Superior temporal gyrus (tissue), 1 donor: ENCODE data around the gene ARHGEF1.
A peak's percentile ranks its signal among the peaks of the same experiment; 100 is the strongest.
"Not testable (repeated sequence)": the region's sequence is repeated elsewhere in the genome, so short reads cannot be mapped to it uniquely, and the experiment has no call there.

ENCODE experiments used
- DNase-seq: peaks from one replicate; pipeline ENCODE4 v3.0.0-alpha.2; 2016; ENCODE audit errors: extremely low spot score

The ARHGEF1 gene

DNA sequence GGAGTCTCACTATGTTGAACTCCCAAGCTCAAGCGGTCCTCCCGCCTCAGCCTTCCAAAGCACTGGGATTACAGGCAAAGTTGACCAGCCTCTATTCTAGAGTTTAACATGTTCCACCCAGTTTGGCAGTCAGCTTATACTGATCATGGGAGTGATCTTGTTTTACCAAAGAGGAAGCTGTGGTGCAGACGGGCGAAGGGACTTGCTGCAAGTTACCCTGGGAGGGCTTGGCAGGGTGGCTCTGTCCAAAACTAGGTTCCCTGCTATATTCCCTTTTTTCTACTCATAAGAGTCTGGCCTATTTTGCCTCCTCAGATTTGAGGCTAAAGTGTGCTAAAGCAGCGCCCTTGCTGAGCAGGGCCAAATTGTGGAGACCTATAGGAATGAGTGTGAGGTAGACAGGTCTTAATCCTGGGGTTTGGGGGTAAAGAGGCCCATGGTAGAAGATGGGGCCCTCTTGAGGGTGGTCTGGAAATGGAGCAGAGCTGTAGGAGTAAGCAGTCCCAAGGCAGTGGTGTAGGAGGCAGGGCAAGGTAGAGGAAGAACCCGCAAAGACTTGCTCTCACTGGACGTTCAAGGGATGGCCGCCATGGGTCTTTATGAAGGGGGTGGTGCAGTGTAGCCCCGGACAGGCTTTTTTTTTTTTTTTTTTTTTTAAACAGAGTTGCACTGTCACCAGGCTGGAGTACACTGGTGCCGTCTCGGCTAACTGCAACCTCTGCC is 19.6 kb upstream of the ARHGEF1 start:
- DNase-seq, result no peak

DNA sequence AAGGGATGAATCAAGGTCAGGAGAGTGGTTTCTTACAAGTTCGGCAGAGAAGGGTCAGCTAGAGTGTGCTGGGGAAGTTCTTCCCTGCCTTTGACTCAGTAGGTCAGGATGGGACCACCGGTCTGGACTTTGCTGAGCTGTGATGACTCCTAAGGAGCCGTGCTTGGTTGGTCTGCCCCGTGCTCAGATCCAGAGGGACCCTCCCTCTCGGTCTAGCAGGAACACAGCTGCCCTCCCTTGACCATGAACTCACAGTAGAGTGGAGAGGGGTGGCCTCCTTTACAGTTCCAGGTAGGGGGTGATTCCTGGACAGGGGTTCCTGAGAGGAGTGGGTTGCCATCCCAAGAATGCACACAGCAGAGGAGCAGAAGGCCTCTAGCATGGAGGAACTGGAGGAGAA is 18.6 kb upstream of the ARHGEF1 start:
- DNase-seq, result no peak

DNA sequence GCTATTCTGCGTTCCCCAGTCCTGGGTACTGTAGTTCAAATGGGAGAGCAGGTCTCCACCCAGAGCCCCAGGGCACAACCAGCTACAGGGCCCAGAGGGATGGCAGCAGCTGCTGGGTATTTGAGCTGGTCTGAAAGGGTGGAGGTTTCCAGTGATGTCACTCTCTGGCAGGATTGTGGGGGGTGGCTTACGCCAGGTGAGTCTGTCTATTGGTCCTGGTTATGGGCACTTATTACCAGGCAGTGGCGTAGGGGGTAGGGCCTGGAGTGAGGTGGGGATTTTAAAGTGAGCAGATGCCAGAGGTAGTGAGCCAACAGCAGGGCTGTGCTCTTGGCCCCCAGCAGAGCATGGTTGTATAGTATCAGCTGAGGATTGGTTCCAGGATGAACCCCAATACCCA is 16.7 kb upstream of the ARHGEF1 start:
- DNase-seq, result no peak

DNA sequence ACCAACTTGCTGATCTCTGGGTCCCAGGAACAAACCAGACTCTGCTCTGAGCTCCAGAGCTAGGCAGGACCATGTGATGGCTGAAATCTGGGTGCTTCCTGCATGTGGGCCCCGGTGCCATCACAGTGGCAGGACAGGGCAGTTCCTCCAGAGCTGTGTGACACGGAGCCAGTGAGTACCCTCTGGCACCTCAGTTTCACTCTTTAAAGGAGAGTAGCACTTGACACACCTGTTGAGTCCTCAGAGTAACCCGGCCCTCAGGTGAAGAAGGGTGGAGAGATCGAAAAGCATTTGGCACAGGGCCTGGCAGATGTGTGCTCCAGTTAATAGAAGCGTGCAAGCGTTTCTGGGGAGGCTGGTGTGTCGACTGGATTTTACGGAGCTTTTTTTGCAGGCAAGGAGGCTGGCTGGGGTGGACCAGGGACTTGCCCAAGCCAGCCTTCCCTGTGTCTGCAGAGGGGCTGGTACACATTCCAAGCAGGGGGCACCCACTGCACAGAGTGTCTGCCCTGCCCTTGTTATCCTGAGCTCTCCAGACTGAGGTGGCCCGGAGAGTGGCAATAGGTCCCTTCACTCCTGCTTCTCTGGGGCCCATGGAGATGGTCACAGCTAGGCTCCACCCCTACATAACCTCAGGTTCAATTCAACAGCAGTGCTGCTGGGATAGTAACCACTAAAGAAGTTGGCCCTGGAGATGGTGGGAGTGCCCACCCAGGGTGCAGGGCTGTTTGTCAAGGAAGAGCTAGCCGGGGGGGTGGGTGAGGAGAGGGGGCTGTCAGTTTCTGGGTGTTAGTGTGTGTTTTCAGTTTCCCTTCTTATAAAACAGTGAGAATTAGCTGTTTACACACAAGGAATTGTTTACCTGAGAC is 14.6 kb upstream of the ARHGEF1 start:
- DNase-seq, result no peak

DNA sequence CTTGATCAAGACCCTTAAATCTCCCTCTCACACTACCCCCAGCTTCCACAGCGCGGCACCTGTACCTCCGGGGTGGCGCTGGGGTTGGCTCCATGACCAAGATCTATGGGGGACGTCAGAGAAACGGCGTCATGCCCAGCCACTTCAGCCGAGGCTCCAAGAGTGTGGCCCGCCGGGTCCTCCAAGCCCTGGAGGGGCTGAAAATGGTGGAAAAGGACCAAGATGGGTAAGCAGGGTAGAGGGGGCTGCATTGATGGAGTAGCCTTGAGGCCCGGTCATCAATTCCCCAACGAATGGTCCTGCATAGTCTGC is 14.0 kb upstream of the ARHGEF1 start:
- no peak for DNase-seq

DNA sequence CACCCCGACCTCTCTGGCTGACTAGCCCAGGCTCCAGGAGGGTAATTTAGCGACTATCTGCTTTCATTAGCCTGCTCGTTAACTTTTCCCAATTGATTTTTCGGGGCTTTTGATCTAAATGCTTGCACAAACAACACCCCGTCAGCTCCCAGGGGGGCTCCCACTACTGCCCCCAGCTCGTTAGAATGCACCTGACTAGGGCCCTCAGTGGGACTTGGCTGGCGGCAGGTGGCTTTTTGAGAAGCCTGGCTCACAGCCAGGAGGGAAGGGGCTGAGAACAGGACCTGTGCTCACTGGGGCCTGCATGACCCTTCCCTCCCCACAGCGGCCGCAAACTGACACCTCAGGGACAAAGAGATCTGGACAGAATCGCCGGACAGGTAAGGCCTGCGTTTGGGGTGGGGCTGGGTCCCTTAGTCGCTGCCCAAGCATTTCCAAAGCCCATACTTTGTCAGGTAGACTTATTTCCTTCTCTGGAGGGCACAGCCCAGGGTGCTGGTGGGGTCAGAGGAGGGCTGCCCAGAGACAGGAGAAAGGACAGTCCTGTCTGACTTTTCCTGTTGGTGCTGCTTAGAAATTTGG is 13.5 kb upstream of the ARHGEF1 start:
- DNase-seq, result no peak

DNA sequence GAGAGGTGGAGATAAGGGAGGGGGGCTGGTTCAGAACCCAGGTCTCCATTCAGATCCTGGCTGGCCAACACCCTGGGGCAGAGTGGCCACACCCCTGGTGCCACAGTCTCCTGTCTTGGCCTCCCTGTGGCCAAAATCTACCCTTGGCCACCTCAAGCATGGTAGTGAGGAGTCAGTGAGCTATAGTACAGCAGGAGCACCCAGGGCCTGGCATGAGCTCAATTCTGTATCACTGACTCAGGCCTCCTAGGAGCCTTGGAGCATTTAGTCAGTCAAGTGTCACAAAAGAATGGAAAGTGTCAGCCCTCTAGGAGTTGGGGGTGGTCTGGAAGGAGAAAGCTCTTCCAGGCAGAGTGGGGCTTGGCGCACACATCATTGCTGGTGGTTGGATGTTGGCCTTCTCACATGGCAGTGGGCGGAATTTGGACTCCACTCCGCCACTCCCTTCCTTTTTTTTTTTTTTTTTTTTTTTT is 12.5 kb upstream of the ARHGEF1 start:
- DNase-seq, result no peak

DNA sequence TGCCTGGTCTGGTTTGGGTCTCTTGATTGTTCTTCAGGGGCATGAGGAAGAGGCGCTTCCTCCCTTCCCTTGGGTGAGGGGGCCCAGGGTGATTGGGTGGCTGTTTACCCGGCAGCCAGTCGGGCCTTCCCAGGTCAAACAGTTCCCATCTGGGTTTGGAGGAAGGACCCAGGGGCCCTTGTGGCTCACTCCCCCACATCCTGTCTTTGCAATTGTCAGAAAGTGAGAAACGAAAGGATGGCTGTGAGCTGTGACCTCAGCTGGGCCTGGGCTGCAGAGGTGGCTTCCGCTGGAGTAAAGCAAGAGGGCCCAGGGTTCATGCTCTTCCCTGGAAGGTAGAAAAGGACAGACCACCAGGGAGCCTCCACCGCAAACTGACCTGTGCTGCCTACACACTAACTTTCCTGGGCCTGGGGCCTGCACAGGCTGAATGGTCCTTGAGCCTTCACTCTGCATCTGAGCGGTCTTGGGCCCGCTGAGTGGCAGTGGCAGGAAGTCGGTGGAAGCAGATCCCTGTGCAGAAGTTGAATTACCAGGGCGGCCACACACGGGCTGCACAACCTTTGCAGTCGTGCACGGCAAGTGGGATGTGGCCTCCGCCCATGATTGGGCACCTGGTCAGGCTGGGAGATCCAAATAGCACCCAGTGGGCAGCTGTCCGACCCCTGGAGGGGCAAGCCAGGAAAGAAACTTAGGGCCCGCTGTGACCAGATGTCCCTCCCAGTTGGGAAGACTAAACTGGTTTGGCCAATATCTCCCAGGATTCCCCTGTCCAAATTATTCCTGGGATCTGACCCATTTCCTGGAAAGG is 11.2 kb upstream of the ARHGEF1 start:
- DNase-seq, result no peak

DNA sequence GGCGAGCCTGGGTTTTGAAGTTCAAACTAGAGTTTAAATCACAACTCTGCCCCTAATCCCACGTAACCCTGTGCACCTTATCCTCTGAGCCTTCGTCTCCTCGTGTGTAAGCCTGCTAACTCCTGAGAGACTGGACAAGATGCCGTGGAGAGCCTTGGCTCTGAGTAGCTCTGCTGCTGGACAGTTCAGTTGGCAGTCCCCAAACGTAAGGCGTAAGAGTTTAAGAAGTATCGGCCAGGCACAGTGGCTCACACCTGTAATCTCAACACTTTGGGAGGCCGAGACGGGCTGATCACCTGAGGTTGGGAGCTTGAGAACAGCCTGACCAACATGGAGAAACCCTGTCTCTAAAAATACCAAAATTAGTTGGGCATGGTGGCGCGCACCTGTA is 10.6 kb upstream of the ARHGEF1 start:
- DNase-seq, result no peak

DNA sequence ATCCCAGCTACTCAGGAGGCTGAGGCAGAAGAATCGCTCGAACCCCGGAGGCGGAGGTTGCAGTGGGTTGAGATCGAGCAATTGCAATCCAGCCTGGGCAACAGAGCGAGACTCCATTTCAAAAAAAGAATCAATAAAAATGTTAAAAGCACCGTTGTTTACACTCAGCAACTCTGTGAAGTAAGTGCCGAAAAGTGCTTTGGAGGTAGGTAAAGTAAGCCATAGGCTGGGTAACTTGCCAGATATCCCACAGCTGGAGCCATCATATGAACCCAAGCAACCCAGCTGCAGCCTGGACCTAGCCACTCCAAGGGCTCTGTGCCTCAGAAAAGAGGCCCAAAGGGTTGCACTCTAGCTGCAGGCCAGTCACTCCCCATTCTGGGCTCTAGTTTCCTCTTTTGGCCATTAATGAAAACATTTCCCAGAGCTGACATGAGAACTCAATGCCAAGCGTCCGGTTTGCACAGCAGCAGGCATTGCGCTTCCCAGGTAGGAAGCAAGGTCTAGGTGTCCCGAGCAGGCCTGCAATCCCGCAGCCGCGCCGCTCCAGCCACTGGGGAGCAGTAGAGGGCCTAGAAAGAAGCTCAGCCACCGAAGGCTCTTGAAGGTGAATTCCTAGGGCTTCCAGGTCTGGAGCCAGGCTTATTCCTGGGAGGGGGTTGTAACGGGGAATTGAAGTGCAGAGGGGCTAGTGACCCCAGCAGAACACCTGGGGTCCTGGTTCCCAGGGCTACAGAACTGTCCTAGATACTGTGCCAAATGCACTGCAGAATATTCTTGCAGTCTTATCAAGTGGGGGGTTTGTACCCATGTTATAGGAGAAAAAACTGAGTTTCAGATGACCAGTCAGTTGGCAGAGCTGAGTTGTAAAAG is 10.0 kb upstream of the ARHGEF1 start:
- peak; percentile 70 for DNase-seq

DNA sequence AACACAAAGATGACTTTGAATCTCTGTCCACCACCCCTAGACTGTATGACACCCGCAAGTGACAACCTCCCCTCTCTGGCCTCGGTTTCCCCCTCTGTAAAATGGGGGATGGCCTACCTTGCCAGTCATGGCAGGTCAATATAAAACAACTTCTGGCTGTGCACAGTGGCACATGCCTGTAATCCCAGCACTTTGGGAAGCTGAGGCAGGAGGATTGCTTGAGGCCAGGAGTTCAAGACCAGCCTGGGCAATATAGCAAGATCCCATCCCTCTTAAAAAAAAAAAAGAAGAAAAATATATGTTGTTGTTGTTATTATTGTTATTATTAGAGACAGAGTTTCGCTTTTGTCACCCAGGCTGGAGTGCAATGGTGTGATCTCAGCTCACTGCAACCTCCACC is 7.0 kb upstream of the ARHGEF1 start:
- not testable (repeated sequence) for DNase-seq

DNA sequence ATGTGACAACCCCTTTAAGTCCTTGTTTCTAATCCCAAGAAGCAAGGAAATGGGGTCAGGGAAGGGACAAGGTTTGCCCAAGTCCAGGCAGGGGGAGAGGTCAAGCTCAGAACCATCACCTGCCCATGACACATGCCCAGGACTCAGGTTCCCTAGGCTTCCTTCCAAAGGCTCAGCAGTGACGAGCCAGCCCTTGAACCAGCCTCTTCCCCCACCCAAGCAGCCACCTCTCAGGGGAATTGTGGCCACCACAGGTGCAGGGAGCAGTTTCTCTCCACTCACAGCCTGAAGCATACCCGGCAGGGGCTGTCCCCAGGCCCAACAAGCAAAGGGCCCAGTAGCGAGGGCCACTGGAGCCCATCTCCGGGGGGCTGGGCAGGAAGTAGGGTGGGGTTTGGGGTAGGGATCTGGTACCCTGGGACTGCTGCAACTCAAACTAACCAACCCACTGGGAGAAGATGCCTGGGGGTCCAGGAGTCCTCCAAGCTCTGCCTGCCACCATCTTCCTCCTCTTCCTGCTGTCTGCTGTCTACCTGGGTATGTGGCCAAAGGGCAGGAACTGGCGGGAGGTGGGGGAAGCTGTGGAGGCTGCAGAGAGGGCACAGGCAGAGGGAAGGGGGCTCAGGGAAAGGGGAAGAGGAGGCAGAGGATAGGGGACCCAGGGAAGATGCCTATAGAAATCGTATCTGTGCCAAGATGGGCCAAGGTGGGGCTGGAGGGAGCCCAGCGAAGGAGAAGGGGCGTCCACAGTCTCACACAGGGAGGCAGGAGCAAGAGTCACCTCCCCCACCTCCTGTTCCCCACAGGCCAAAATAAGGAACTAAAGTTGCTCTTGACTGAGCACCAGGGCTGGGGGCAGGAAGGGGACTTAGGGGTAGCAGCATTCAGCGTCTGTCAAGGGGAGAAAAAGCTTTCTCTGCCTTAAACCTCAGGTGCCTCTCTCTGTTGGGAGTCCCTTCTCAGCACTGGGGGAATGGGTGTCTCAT is 5.8 kb upstream of the ARHGEF1 start, which contains the start of gene CD79A:
TSS of gene CD79A (plus strand) at position 433 of the 986 bp plus-strand sequence. CDS start at position 459, 26 bp downstream.
- no peak for DNase-seq

DNA sequence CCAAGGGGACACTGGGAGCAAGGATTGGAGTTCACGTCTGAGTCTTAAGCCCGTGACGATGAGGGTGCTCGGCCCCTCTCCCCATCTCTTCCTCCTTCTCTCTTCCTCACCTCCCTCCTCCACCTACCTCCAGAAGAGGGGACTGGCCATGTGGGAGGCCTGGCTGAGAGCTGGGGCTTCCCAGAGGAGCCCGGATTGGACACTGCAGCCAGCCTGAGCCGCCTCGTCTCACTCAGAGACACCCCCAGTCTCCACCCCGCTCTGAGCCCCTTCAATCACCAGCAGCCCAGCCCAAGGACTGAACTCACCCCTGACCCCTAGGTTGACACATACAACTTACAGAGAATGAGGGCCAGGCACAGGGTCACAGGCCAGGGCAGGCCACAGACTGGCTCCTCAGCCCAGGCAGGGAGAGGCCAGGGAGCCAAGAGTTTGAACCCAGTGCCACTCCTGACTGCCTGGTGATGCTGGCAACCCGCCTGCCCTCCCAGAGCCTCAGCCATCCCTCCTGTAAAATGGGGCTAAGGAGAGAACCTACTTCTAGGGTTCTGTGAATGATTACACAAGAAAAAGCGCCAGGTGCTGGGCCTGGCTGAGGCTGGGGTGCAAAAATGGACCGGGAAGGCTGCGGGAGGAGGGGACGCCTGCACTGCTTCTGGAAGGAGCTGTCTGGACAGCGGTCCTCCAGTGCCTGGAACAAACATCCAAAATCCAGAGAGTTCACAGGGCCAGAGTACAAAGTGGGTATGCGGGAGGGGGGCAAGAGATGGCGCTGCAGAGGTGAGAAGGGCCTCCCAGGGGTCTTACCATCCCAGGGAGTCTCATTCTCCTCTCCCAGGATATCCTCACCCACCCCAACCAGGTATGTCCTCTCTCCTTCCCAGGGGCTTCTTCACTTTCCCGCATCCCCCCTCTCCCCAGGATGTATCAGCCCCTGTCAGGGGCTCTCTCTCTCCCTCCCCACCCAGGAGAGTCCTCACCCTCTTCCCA is 4.8 kb upstream of the ARHGEF1 start:
- DNase-seq, result no peak

DNA sequence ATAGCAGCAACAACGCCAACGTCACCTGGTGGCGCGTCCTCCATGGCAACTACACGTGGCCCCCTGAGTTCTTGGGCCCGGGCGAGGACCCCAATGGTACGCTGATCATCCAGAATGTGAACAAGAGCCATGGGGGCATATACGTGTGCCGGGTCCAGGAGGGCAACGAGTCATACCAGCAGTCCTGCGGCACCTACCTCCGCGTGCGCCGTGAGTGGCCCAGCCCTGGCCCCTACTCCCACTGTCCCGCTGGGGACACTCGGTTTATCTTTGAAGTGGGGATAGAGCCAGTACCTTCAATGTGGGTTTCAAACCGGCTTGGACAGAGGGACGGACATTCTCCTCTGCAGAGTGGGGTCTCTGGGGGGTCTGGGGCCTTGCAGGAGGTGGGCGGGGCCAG is 3.9 kb upstream of the ARHGEF1 start:
- DNase-seq, result no peak

DNA sequence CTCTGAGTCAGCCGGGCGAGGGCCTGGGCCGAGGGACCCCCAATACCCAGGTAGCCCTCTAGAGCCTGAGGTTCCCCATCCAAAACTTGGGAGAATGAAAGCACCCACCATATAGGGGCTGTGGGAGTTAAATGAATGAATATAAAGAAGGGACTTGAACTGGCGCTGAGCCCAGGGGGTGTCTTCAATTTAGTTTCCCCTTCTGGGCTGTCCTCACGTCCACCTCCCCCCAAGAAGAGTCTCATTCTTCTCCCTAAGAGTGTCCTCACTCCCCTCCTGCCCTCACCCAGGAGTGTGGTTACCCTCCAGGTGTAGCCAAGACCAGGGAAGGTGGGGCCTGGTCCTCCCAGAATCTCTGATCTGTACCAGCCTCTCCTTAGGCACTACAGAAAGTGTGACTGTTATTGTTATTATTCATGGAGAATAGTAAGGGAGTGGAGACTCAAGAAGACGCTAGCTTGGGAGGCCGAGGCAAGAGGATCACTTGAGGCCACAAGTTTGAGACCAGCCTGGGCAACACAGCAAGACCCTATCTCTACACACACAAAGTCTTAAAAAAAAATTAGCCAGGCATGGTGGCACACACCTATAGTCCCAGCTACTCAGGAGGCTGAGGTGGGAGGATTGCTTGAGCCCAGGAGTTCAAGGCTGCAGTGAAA is 3.2 kb upstream of the ARHGEF1 start:
- no peak for DNase-seq

DNA sequence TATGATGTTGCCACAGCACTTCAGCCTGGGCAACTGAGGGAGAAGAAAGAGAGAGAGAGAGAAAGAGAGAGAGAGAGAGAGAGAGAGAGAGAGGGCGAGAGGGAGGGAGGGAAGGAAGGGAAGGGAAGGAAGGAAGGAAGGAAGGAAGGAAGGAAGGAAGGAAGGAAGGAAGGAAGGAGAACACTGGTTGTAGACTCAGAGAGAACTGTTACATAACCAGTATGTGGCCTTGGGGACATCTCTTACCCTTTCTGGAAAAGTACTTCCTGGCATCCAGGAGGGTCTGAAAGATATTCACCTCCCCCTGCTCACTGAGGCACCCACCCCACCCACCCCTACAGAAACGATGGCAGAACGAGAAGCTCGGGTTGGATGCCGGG is 2.7 kb upstream of the ARHGEF1 start:
- DNase-seq, result no peak

DNA sequence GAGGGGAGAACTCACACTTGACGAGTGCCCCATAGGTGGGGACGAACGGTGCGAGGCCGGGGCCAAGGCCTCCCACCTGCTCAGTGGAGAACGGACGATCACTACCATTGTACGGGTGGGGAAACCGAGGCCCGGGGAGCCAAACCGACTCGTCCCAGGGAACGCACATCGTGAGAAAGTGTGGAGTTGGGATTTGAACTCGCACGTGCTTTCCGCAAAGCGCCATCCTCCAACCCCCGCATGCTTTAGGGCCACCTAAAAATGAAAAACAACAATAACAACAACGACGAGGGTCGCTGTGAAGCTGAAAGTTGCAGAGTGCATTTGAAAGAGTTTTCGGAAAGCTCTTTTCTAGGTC is 458 bp downstream of the ARHGEF1 start:
- DNase-seq, result no peak
